ENCODE results near the gene MAN1C1.

GRCh38 chr1:25692560-25692959 is 76.0 kb downstream of the MAN1C1 start:
- no peak for TF ChIP-seq POLR2A (IDR thresholded peaks at IDR 0.05; ENCODE audit: low read depth, low read length)
- TF ChIP-seq TAF1 (IDR thresholded peaks at IDR 0.05; ENCODE audit: borderline replicate concordance, low read depth, low read length), result no peak
- TF ChIP-seq POLR2AphosphoS5 (IDR thresholded peaks at IDR 0.05; ENCODE audit: low read depth, low read length), result no peak

Measured in GM12892 (cell line).